Activated CD4-positive, alpha-beta memory T cell treated with anti-CD3 and anti-CD28 coated beads, Interleukin-2, amount 10 ng/mL, durations not matched to agents 7 days and 5 days (primary cell): ENCODE measurements around the gene BCL11B. TPM values are rescaled to one million over a fixed set of nuclear protein-coding genes. Genes with fewer than 3 reads are reported as not detected.

Experiments used
- CTCF ChIA-PET: fragments of 350-600 bp; sonication (Branson Sonifier 250); formaldehyde crosslinking; loops from one replicate; lab custom pipeline; 2021; ENCODE audit warnings: antibody characterized with exemption, inconsistent platforms; lab: Charles Lee
- POLR2A ChIA-PET: fragments of 350-600 bp; sonication (Branson Sonifier 250); formaldehyde crosslinking; loops from one replicate; lab custom pipeline; 2021; ENCODE audit warnings: antibody characterized with exemption; lab: Charles Lee
- DNase-seq: peaks from one replicate; pipeline ENCODE4 v3.0.0-alpha.2; 2020
- H3K27ac Mint-ChIP-seq: one replicate; pipeline ENCODE4 v1.8.0; 2021; ENCODE audit warnings: mild to moderate bottlenecking, mixed read lengths
- H3K27me3 Mint-ChIP-seq: one replicate; pipeline ENCODE4 v1.8.0; 2021; ENCODE audit warnings: mixed read lengths
- H3K36me3 Mint-ChIP-seq: one replicate; pipeline ENCODE4 v1.8.0; 2021; ENCODE audit warnings: low read depth, mixed read lengths
- H3K4me1 Mint-ChIP-seq: one replicate; pipeline ENCODE4 v1.8.0; 2021; ENCODE audit warnings: mixed read lengths
- H3K4me3 Mint-ChIP-seq: one replicate; pipeline ENCODE4 v1.8.0; 2021; ENCODE audit warnings: mild to moderate bottlenecking, mixed read lengths
- H3K9me3 Mint-ChIP-seq: one replicate; pipeline ENCODE4 v1.8.0; 2021; ENCODE audit warnings: mixed read lengths
- total RNA-seq, 2 experiments: library from RNA; stranded (reverse); gene quantifications; one replicate each; pipeline ENCODE4 v1.2.3, GENCODE V29; 2021

Gene BCL11B
- total RNA-seq, 2 experiments from 2014 or later, result 81.7 to 82.0 TPM

DNA sequence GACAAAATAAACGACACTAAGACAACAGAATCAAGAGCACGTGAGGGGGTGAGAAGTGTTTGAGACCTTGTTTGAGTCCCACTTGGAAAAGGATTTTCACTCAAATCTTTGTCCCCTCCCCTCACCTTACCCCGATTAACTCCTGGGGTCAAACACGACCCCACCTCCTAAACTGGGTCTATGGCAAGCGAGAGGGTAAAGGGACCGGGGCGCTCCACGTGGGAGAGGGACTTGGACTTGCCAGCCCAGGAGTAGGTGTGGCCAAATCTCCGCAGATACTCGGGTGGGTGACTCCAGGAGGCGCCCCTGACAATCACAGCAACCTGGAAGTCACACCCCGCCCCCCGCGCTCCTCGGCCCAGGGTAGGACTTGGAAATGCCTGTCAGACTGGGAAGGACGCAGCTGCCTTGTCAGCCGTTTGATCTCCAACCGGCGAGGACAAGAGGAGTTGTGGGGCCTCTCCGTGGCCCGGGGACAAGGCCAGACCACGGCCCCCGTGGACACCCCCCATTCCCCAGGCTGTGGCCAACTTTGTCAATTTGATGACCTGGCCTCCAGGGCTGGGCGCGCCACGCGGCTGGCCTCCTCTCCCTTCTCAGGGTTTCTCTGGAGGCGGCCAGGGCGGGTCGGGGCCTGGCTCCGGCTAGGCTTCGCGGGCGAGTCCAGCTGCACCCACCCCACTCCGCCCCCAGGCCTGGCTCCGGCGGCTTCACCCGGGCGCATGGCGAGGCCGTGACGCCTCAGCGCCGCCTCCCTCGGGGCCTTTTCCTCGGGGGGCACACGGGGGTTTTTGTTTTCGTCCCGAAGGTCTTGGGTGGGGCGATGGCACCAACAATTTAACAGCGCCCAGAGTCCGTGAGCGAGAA, 1.1 kb upstream of the BCL11B start:
- peaks cover 27% of the 10 kb centered on the region for H3K4me1 Mint-ChIP-seq
- H3K9me3 Mint-ChIP-seq, result no peaks in the 10 kb centered on the region
- peak overlapping the region; percentile 89 for H3K4me3 Mint-ChIP-seq
- peaks cover 24% of the 10 kb centered on the region for H3K36me3 Mint-ChIP-seq
- DNase-seq, result peak; percentile 57
- POLR2A ChIA-PET, result interaction anchor here (0.7 to 24.6 kb wide), 13 partner anchors 11 to 1895 kb away, joined by 3 to 1689 read pairs (median 8); no protein-coding TSS in a partner anchor
- CTCF ChIA-PET, result interaction anchor here (1.0 to 3.9 kb wide), 8 partner anchors 19 to 1296 kb away, joined by 3 to 27 read pairs (median 5); no protein-coding TSS in a partner anchor
- peaks cover 27% of the 10 kb centered on the region for H3K27me3 Mint-ChIP-seq
- H3K27ac Mint-ChIP-seq, result peak overlapping the region; percentile 95

GRCh38 chr14:99272632-99272898, 568 bp upstream of the BCL11B start:
- POLR2A ChIA-PET, result interaction anchor here (0.7 to 24.6 kb wide), 19 partner anchors 11 to 1894 kb away, joined by 3 to 1689 read pairs (median 7); no protein-coding TSS in a partner anchor
- Mint-ChIP-seq H3K27me3 (peaks cover 25% of the 10 kb centered on the region), H3K27ac (peak overlapping the region; percentile 95), H3K4me1 (peaks cover 30% of the 10 kb centered on the region), H3K36me3 (peaks cover 30% of the 10 kb centered on the region), H3K4me3 (peak overlapping the region; percentile 89), H3K9me3 (no peaks in the 10 kb centered on the region)
- DNase-seq, result no peak
- CTCF ChIA-PET, result interaction anchor here (0.6 to 3.9 kb wide), 14 partner anchors 11 to 1295 kb away, joined by 3 to 27 read pairs (median 6); no protein-coding TSS in a partner anchor

DNA sequence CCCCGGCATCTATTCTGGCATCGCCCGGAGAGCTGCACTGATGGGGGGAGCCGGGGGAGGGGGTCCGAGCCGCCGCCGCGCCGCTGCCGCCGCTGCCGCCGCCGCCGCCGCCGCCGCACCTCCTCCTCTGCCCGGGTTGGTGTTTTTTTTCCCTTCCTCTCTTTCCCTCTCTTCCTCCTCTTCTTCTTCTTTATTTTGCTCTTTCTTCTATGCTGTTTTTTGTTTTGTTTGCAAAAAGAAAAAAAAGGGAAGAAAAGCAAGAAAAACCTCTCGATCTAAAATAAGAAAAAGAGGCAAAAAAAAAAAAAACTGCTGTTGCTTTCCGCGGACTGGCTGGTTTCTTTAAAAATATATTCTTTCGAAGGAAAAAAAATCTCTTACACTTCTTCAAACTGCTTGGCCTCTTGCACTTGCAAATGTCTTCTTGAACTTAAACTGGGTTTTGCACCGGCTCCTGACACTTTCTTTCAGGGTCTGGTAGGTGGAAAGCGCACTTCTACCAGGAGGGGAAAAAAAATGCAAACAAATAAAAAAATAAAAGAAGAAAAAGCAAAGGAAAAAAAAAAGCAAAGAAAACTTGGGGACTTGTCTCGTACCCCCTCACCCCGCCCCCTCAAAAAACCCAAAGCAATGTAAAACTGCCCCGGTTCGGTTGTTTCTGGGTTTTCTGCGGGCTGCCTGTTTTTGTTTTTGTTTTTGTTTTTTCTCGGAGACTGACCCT, 616 bp downstream of the BCL11B start:
- ChIA-PET CTCF (interaction anchor here (0.6 to 3.9 kb wide), 21 partner anchors 10 to 1294 kb away, joined by 3 to 27 read pairs (median 4); no protein-coding TSS in a partner anchor), POLR2A (interaction anchor here (1.0 to 24.6 kb wide), 25 partner anchors 9 to 1862 kb away, joined by 3 to 1689 read pairs (median 5); no protein-coding TSS in a partner anchor)
- H3K27ac Mint-ChIP-seq, result peak overlapping the region; percentile 95
- H3K27me3 Mint-ChIP-seq, result peaks cover 16% of the 10 kb centered on the region
- H3K36me3 Mint-ChIP-seq, result peaks cover 41% of the 10 kb centered on the region
- H3K4me1 Mint-ChIP-seq, result peaks cover 34% of the 10 kb centered on the region
- DNase-seq, result no peak
- no peaks in the 10 kb centered on the region for H3K9me3 Mint-ChIP-seq
- H3K4me3 Mint-ChIP-seq, result peak overlapping the region; percentile 89

DNA sequence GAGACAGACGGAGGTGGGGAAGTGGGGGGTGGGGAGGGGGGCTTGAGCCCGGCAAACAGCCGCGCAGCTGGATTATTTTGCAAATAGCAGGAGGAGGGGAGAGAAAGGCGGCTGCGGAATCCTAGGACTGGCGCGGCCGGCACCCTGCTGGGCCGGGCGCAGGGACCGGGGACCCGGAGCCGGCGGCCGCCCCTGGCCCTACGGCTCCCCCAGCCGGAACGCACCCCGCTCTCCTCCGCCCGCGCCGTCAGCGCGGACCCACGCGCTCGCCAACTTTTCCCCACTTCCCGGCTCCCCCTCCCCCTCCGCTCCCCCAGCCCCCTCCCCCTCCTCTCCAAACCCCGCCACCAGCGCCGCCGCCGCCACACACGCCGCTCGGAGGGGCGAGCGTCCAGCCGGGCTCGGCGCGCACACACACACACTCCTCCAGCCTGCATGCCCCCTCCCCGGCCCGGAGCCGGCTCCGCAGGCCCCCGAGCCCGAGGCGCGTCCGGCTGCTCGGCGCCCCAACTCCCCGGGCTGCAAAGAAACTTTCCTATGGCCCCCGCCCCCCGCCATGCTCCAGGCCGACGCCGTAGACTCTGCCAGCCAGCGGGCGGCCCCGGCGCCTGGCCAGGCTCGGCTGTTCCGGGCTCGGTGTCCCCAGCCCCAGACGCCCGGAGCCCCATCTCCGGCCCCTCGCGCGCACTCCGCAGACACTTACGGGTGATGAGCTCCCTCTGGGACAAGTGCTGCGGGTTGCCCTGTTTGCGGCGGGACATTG, 1.4 kb downstream of the BCL11B start:
- H3K4me3 Mint-ChIP-seq, result peak overlapping the region; percentile 99
- H3K27me3 Mint-ChIP-seq, result peaks cover 9% of the 10 kb centered on the region
- ChIA-PET CTCF (interaction anchor here (0.7 to 11.1 kb wide), 3 partner anchors 9 to 409 kb away, joined by 5 to 214 read pairs (median 20); no protein-coding TSS in a partner anchor), POLR2A (interaction anchor here (1.0 to 24.6 kb wide), 15 partner anchors 9 to 1860 kb away, joined by 3 to 1689 read pairs (median 9); no protein-coding TSS in a partner anchor)
- H3K36me3 Mint-ChIP-seq, result peaks cover 47% of the 10 kb centered on the region
- peak overlapping the region; percentile 99 for H3K27ac Mint-ChIP-seq
- peaks cover 37% of the 10 kb centered on the region for H3K4me1 Mint-ChIP-seq
- peak; percentile 50 for DNase-seq
- no peaks in the 10 kb centered on the region for H3K9me3 Mint-ChIP-seq

DNA sequence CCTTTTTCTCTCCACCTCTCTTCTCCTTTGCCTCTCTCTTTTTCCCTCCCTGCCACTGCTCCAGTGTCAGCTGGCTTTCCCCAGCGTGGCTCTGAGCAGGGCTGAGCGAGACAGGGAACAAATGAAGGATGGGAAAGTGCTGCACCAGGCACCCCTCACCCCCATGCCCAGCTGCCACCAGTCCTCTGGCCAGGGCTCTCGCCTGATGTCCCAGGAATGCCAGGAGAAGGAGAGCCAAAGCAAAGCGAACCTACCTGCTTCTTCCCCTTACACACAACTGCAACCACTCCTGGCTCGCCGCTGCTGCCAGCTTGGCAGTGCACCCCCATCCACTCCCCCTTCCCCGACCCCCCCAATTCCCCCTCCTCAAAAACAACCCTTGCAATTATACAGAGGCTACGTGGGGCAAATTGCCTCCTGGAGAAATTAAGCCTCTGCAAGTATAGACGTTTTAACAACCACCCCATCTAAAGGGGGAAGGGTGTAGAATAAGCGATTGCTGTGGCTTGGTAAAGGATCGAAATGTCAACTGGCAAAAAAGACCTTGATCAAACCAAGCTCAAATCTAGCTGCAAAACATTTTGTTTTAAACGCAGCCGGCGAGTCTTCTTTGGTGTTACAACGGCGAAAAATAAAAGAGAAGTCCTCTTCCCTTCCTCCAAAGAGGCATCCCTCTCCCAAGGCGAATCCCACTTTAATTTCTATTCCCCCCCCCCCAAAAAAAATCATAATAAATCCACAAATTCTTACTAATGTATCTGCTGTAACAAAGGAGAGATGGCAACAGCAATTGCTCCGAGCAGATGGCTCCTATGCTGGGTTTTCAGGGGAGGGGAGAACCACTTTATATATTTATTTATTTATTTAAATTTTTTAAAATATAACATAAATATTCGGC, 2.9 kb downstream of the BCL11B start:
- POLR2A ChIA-PET, result interaction anchor here (0.6 to 24.6 kb wide), 17 partner anchors 7 to 1810 kb away, joined by 3 to 1689 read pairs (median 7); no protein-coding TSS in a partner anchor
- peak overlapping the region; percentile 99 for H3K4me3 Mint-ChIP-seq
- H3K4me1 Mint-ChIP-seq, result peaks cover 49% of the 10 kb centered on the region
- no peaks in the 10 kb centered on the region for H3K27me3 Mint-ChIP-seq
- H3K36me3 Mint-ChIP-seq, result peaks cover 60% of the 10 kb centered on the region
- no peaks in the 10 kb centered on the region for H3K9me3 Mint-ChIP-seq
- CTCF ChIA-PET, result interaction anchor here (0.7 to 11.1 kb wide), 10 partner anchors 23 to 1649 kb away, joined by 3 to 214 read pairs (median 17); no protein-coding TSS in a partner anchor
- DNase-seq, result no peak
- H3K27ac Mint-ChIP-seq, result peak overlapping the region; percentile 100

DNA sequence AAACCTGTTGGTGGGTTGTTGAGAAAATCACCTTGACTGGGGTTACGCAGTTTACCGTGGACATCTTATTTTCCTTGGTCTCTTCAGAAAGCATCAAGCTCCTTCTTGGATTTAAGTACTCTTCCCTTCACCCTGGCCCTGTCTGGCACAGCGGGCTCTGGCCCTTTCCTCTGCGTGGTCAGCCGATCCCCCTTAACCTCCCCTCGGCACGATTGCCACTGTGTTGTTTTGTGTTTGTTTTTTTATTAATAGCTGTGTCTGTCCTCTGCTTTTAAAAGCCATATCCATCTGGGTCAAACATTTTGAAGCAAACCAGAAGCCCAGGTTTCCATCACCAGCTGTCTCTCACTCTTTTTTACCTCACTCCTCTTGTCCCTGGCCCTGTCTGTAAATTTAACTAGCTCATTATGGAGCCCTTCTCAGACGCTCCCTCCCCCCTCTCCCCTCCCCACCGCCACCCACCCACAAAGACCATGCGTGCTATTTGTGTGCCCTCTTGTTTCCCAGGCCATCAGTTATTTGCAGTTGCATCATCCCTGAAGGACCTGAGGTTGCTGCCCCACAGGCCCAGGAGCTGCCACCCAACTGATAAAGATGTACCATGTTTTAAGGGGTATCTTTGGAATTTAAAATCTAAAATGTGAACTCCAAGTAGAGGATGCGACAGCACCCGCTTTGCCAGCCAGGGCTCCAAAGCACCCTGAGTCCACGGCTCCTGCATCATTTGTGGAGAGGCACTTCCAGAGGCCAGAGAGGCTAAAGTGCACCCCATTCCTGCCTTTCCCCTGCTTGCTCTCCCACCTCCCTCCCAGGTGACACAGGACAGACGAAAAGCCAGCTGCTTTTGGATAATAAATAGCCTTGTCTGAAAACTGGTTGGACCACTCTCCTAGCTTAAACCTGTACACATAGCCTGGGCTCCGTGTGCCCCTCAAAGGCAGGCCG, 3.9 kb downstream of the BCL11B start:
- ChIA-PET CTCF (interaction anchor here (0.7 to 11.1 kb wide), 14 partner anchors 11 to 1290 kb away, joined by 3 to 214 read pairs (median 6); no protein-coding TSS in a partner anchor), POLR2A (interaction anchor here (0.8 to 24.6 kb wide), 20 partner anchors 6 to 1809 kb away, joined by 3 to 1689 read pairs (median 6); no protein-coding TSS in a partner anchor)
- DNase-seq, result peak; percentile 57
- Mint-ChIP-seq H3K27ac (peak overlapping the region; percentile 100), H3K36me3 (peaks cover 69% of the 10 kb centered on the region), H3K4me1 (peaks cover 54% of the 10 kb centered on the region), H3K9me3 (no peaks in the 10 kb centered on the region), H3K27me3 (no peaks in the 10 kb centered on the region), H3K4me3 (peak overlapping the region; percentile 99)

GRCh38 chr14:99267381-99267780, 4.6 kb downstream of the BCL11B start:
- ChIA-PET CTCF (interaction anchor here (0.7 to 11.1 kb wide), 17 partner anchors 13 to 1290 kb away, joined by 3 to 214 read pairs (median 6); no protein-coding TSS in a partner anchor), POLR2A (interaction anchor here (0.8 to 24.6 kb wide), 19 partner anchors 5 to 1809 kb away, joined by 3 to 1689 read pairs (median 7); no protein-coding TSS in a partner anchor)
- Mint-ChIP-seq H3K27ac (peak overlapping the region; percentile 100), H3K9me3 (no peaks in the 10 kb centered on the region), H3K27me3 (no peaks in the 10 kb centered on the region), H3K4me1 (peaks cover 54% of the 10 kb centered on the region), H3K36me3 (peaks cover 76% of the 10 kb centered on the region), H3K4me3 (peak overlapping the region; percentile 99)
- no peak for DNase-seq

DNA sequence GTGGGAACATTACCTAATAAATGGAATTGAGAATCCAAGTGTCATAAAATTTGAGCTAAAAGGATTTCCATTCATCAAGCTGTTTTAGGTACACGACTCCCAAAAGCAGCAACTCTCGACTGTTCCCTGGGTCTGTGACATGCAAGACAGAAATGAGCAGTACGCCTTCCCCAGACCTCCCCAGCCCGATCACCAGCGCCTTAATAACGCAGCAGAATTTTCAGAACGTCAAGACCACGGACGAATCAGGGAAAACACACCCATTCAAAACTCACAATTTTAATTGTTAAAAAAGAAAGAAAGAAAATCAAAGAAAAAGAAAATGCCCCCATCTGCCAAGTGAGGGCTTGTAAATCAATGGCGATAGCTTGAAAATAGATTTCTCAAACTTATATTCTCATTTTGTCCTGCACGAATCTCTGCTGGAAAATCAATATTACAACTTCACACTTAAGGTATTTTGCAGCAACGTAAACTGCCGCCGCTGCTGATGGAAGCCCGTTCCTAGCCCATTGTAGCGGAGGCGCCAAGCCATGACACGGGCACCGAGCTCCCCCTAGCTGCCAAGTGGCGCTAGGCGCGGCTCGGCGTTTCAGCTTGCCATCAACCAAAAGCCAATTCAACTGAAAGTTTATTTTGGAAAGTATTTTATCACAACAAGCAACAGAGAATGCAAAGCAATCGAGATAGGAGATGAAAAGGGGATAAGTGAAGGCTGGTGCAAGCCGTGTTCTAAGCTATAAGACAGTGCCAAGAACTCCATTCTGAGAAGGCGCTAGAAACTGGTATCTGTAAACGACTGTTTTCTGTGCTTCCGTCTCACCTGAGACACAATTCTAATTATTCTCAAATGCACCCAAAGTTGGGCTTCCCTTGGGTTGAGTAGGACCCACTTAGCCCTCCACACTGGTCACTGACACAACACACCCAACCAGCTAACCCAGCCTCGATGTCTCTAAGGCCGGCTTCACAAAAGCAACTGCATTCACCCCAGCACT, 5.5 kb downstream of the BCL11B start:
- ChIA-PET CTCF (interaction anchor here (0.6 to 11.1 kb wide), 22 partner anchors 12 to 1808 kb away, joined by 3 to 214 read pairs (median 4); no protein-coding TSS in a partner anchor), POLR2A (interaction anchor here (1.0 to 24.6 kb wide), 18 partner anchors 28 to 1663 kb away, joined by 3 to 1689 read pairs (median 4); no protein-coding TSS in a partner anchor)
- Mint-ChIP-seq H3K27me3 (no peaks in the 10 kb centered on the region), H3K36me3 (peaks cover 81% of the 10 kb centered on the region), H3K27ac (peak overlapping the region; percentile 100), H3K4me1 (peaks cover 59% of the 10 kb centered on the region), H3K4me3 (peak overlapping the region; percentile 99), H3K9me3 (no peaks in the 10 kb centered on the region)
- peak; percentile 92 for DNase-seq

GRCh38 chr14:99265571-99265970, 6.4 kb downstream of the BCL11B start:
- CTCF ChIA-PET, result interaction anchor here (0.8 to 11.1 kb wide), 13 partner anchors 9 to 1288 kb away, joined by 3 to 214 read pairs (median 6); no protein-coding TSS in a partner anchor
- Mint-ChIP-seq H3K9me3 (no peaks in the 10 kb centered on the region), H3K27ac (peak overlapping the region; percentile 100), H3K36me3 (peaks cover 86% of the 10 kb centered on the region), H3K4me3 (peak overlapping the region; percentile 99), H3K27me3 (no peaks in the 10 kb centered on the region), H3K4me1 (peaks cover 66% of the 10 kb centered on the region)
- POLR2A ChIA-PET, result interaction anchor here (0.6 to 24.6 kb wide), 17 partner anchors 9 to 1662 kb away, joined by 3 to 1689 read pairs (median 5); no protein-coding TSS in a partner anchor
- DNase-seq, result peak; percentile 42
